ENCODE measurements around the gene INA.

DNA sequence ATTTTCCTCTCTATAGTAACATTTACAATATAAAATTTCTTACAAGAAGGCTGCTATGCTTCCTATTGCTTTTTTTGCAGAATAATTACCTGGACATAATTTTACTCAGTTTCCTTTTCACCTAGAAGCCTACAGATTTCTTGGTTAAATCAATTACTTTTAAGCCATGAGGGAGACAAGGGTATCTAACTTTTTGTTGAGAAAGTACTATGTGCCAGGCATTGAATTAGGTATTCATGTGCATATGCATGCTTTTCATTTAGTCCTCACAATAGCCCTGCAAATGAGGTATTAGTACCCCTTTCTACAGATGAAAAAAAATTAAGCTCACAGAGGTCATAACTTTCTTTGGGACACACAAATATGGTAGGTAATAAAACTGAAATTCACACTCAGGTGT, 57.6 kb downstream of the INA start:
- TF ChIP-seq POLR2A (IDR thresholded peaks at IDR 0.05; ENCODE audit: low read depth, low read length) = no peak
- no peak for TF ChIP-seq SPI1 (IDR thresholded peaks at IDR 0.05; ENCODE audit: low read depth, low read length)
- TF ChIP-seq TAF1 (IDR thresholded peaks at IDR 0.05; ENCODE audit: low read depth, low read length) = no peak

Data from GM12891 (cell line).